Mesenteric fat pad (tissue), 1 donor: Measurements from ENCODE around the gene KIAA0319L. TPM values are rescaled to one million over a fixed set of nuclear protein-coding genes. Genes with fewer than 3 reads are reported as not detected.

Source experiments
- DNase-seq: peaks from one replicate; pipeline ENCODE4 v3.0.0-alpha.2; 2020; ENCODE audit warnings: low spot score
- total RNA-seq: library from RNA; stranded (reverse); fragmentation: NEBNext Ultra II Directional; extraction: Animal tissue kit (Norgen Biotek cat#: 25700); gene quantifications from one replicate; pipeline ENCODE4 v1.2.1, GENCODE V29; 2021
- donor health status: DM: yes; HTN: yes; CAD: no.

KIAA0319L gene
- total RNA-seq, 1 donor from 2014 or later = 48.5 TPM

- no peak for DNase-seq
These were observed 107.7 kb downstream of the KIAA0319L start for GRCh38 chr1:35449334-35450008.

DNA sequence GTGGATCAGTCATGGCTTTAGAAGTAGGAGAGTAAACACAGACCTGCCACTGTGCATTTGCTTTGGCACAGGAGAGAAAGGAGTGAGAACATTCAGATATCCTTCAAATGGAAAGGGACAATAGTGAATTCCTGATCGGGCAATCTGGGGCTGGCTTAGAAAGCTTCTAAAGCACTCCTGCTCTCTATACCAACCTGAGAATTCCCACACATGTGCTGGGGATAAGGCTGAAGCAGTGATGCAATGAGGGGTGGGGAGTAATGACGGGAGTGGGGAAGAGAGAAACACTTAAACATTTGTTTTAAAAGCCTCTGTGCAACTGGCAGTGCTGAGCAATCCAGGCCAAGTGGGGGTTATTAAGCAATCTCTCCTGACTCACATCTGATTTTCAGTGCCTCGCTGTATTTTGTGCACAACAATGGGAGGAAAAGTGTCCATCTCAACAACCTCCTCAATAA lies 108.8 kb downstream of the KIAA0319L start:
- DNase-seq = no peak

DNA sequence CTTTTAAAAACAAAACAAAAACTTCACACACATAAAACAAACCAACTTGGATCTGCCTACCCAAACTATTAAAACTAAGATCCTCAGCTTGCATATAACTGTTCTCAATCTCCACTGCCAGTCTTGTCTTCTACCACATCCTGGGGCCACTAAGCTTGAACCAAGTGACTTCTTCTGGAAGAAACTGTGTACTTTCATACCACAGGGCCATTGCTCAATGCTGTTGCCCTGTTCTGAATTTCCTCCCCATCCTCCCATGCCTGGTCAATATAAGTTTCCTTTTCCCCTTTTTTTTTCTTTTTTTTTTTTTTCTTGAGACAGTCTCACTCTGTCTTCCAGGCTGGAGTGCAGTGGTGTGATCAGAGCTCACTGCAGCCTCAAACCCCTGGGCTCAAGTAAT lies 109.9 kb downstream of the KIAA0319L start:
- DNase-seq = no peak

GRCh38 chr1:35444519-35444774 lies 112.8 kb downstream of the KIAA0319L start:
- DNase-seq = no peak

DNA sequence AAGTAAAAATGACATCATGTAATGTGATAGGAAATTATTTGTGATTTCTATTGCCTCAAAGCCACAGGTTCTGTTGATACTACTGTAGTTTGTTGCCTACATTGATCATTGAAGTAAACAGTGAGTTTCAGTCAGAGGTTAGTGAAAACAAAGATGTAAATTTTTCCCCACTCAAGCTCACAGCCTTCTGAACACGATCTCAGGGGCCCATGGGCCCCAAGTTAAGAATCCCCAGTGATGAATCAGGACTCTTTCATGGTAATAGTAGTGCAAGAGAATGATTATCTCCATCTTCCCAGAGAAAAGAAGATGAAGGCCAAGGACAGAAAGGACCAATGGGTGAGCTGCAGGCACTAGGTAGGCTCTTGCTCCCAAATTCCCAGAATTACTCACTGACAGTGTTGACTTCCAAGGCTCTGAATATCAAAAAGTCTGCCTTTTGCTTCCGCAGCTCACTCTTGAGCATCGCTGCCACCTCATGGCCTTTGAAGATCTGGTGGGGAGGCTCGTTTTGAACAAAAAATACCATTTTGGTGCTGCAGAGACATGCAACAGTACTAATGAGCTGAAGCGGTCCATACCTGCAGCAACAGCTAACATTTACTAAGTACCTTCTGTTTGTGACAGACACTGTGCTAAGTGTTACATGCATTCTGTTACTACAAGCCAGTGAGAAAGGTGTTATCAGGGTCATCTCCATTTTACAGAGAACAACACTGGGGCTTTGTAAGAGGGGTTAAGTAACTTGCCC lies 113.3 kb downstream of the KIAA0319L start:
- DNase-seq = no peak

DNA sequence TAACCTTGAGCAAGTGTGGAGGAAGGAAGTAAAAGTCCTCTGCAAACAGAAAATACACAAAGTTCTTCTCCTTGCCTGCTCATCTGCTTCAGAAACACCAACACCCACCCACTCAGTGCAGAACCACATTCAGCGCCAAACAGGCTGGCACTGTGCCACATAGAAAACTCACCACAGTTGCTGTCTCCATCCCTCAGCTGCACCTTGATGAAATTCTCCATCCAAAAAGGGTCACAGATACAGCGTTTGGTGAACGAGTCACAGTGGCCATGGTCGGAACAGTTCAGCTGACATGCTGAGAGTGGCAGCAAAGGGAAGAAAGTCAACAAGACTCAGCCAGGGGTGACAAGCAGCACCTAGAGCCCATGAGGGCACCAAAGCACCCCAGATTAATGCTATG lies 114.5 kb downstream of the KIAA0319L start:
- no peak for DNase-seq

GRCh38 chr1:35441926-35442579 lies 115.2 kb downstream of the KIAA0319L start:
- no peak for DNase-seq

DNA sequence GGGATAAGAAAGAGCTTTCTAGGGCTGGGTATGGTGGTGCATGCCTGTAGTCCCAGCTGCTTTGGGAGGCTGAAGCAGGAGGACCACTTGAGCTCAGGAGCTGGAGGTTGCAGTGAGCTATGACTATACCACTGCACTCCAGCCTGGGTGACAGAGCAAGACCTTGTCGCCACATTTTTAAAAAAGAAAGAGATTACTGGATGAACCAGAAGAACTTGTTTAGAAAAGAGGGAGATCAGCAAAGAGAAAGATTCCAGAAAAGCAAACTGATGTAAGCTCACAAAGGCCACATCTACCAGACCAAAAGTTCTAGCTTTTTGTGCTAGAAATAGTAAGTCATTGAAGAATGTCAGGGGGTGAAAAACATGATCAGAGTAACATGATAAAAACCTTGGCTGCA lies 117.6 kb downstream of the KIAA0319L start:
- no peak for DNase-seq

DNA sequence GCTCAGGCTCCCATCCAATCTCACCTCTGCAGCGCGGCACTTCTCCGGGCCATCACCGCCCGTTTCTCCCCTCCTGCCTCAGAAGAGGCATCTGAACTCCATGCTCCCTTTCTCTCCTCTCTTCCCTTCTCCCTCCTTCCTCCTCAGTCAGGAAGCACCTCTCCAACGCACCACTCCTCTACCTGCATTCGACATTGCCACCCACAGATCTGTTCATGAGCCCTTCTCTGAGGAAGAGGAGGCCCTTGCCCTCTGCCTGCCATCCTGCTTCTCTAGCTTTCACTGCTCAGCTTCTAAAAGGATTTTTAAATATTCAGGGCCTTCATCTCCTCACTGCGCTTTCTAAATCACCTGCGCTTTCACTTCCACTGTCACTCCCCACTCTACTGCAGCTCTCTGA lies 120.0 kb downstream of the KIAA0319L start:
- DNase-seq = no peak

DNA sequence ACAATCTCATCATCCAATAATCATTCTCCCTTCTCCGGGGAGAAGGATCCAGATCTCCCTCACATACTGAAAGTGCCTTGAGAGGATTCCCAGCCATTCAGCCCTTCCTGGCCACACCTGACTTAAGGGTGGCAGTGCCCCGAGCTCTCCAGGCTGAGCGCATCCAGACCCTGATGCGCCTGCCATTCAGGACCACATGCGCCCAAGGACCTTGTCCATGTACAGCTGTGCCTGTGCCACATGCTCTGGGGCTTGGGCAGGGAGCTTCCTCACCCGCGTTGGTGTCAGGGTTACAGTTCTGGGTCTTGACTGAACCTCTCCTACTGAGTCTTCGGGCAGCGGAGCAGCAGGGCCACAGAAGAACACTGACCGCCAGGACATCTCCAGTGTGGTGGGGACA lies 121.1 kb downstream of the KIAA0319L start:
- DNase-seq = no peak

GRCh38 chr1:35434703-35435102 lies 122.5 kb downstream of the KIAA0319L start:
- DNase-seq = no peak

DNA sequence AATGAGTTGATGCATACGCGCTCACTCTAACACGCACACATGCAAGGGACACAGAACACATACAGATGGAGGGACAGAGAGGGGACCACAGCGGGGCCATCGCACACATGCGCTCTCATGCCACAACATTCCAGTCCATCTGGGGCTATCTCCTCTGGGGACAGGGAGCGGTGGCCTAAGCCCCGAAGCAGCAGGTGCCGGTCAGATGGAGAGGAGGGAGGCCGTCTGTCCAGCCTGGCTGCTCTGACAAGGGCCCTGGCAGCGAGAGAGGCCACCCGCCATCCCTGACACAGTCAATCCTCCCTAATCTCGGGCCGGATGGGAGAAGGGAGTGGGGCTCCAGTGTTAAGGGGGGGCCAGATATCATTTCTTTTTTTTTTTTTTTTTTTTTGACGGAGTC lies 123.5 kb downstream of the KIAA0319L start:
- no peak for DNase-seq

DNA sequence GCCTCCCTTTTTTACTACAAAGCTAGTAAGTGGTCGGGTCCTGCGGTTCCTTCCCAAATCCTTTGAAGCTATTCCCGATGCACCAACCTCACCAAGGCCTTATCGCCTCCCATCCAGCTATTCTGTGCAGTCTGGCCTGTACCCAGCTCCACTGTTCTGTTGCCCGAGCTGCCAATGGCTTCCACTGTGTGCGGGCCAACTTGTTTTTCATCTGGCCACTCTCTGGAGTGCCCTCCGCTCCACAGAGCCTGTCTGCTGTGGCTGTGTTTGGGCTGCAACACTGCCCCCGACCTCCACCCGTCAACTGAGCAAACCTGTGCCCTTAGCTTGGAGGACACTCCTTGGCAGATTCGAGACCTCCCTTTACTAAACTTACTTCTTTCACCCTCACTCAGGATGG lies 125.0 kb downstream of the KIAA0319L start:
- DNase-seq = no peak

GRCh38 chr1:35431173-35431599 lies 126.0 kb downstream of the KIAA0319L start:
- no peak for DNase-seq

DNA sequence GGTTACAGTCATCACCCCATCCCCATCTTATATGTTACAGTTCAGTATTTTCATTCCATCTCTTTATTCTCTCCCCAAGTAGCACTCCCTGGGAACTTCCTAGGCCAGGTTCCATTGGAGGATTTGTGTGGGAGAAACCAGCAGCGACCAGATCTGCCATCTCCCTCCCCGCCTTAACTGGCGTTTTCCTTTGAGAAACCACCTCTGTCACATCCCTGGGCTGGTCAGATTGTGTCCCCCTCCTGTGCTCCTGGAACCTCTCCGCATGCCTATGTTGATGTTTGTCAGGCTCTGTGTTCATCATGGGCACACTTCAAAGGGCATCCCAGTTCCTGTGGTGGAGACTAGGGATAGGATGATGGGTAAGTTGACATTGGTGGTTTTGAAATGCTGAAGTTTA lies 126.4 kb downstream of the KIAA0319L start:
- DNase-seq = no peak

DNA sequence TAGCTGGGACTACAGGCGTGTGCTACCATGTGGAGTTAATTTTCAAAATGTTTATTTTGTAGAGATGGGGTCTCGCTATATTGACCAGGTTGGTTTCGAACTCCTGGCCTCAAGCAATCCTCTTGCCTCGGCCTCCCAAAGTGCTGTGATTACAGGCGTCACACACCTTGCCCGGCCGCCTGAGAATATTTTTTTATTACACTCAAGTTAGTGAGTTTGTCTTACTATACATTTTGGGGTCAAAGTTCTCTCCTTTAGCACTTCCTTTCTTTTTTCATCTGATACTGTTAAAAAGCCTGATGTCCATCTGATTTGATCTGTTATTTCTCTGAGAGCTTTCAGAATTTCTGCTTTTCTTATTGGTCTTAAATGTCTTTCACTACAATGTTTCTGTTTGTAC lies 128.8 kb downstream of the KIAA0319L start:
- no peak for DNase-seq

GRCh38 chr1:35426097-35426586 lies 131.1 kb downstream of the KIAA0319L start:
- no peak for DNase-seq

GRCh38 chr1:35408925-35409324 lies 148.3 kb downstream of the KIAA0319L start:
- DNase-seq = no peak

GRCh38 chr1:35407743-35408142 lies 149.5 kb downstream of the KIAA0319L start:
- DNase-seq = no peak

GRCh38 chr1:35406103-35406502 lies 151.1 kb downstream of the KIAA0319L start:
- DNase-seq = no peak

DNA sequence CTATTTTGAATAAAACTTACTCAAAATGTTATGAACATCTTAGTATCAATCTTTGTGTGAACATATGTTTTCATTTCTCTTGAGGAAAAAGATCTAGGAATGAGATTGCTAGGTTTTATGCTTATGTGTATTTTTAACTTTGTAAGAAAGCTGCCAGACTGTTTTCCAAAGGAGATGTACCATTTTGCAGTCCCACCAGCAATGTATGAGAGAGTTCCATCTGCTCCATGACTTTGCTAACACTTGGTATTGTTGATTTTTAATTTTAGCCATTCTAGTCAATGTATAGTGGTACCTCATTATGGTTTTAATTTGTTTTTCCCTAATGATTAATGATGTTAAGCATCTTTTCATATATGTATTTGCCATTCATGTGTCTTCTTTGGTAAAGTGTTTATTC lies 156.2 kb downstream of the KIAA0319L start:
- DNase-seq = no peak

DNA sequence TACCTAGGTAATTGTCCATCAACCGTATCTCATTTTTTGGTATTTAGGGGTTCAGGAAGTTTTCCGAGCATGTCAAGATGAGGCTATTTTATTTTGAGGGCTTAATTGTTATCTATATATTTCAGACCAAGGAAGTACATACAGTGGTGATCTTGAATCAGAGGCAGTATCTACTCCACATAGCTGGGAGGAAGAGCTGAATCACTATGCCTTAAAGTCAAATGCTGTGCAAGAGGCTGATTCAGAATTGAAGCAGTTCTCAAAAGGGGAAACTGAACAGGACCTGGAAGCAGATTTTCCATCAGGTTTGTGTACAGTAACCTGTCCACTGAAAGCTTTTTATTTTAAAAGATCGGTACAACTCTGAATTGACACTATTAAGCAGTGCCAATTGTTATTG lies 158.5 kb downstream of the KIAA0319L start:
- DNase-seq = no peak
